HG03442 (cell line): ENCODE data around the gene GEN1.

Experiments
- ATAC-seq: cut with Tn5 transposase; IDR thresholded peaks from one replicate; pipeline ENCODE4 v1.9.1; 2021; ENCODE audit warnings: mild to moderate bottlenecking, moderate library complexity; ENCODE audit not compliant: unreplicated experiment

Gene GEN1

GRCh38 chr2:17752246-17752645, 1.7 kb upstream of the GEN1 start:
- ATAC-seq = peak; percentile 13

DNA sequence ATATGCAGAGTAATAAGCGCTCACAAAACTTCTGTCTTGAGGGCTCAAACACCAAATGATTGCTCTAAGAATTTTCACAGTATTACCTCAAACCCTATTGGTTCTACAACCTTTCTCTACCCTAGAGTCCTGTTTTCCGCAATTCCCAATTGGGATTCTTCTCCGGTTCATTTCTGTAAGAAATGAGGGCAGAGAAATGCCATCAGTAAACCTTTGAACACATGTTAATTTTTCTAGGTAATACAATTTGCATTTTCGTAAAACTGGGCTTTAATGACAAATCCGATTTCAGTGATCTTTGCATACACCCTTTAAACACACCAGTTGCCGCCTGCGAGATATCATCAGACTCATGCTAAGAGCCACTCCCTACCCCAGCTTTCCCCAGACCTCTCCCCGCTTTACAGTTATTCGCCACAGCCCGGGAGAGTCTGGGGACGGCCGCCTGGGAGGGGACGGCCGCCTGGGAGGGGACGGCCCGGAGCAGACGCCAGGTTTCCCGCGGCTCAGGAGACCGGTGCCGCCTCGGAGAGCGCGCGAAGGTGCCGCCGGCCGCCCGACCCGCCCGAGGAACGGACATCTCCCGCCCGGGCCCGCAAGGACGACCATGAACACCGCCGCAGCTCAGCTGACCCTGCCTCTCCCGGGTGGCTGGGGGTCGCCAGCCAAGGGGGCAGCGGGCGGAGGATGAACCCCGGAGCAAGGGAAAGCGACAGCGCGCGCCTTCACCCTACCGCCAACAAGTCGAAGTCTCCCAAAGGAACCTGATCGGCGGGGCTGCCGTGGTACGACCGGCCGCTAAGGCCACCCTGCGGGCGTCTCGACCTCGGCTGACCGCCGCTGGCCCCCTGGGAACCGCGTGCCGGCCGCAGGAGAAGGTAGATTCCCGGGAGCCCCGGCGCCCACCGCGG, 791 bp upstream of the GEN1 start:
- ATAC-seq = peak; percentile 36

GRCh38 chr2:17754773-17755425, 961 bp downstream of the GEN1 start:
- no peak for ATAC-seq

DNA sequence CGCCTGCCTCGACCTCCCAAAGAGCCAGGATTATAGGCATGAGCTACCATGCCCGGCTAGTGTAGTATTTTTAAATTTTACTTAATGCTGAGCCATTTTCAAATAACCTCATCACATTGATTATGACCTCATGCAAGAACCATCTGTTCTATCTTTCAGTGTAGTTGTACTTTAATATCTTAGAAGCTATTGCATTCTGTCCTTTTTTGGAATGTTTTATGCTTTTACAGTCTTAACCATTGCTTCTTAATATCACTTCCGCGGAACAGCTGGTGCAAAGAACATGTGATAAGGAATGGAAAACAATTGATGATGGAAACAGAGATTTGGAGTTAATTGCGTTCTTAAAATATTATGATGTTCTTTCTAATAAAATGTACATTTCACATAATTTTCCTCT, 2.7 kb downstream of the GEN1 start:
- ATAC-seq = no peak

- no peak for ATAC-seq
Observed at GRCh38 chr2:17757321-17757720, 3.4 kb downstream of the GEN1 start.

- no peak for ATAC-seq
Observed at GRCh38 chr2:17758118-17758517, 4.2 kb downstream of the GEN1 start.

DNA sequence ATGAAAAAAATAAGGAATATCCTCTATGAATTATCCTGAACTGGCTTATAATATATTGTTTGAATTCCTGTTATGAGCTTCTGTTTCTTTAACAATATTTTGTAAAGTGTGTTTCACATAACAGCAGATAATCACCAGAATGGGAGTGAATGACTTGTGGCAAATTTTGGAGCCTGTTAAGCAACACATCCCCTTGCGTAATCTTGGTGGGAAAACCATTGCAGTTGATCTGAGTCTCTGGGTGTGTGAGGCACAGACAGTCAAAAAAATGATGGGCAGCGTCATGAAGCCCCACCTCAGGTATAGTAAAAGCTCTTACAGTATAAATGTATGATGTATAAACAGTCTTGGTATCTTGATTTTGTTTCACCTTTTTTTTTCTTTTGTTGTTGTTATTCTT, 5.9 kb downstream of the GEN1 start:
- ATAC-seq = no peak

DNA sequence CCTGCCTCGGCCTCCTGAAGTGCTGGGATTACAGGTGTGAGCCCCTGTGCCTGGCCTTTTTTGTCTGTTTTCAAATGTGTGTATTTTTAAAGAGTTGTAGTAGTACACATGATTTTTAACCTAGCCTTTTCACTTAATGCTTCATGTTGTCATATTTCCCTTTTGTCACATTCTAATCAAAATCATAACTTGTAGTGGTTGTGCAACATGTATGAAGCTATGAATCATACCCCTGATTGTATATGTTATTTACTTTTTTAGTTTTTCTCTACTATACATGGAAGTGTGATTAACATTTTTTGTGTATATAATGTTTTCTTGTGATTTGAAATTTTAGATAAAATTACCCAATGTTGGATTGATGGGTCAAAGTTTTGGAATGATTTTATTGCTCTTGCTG, 8.5 kb downstream of the GEN1 start:
- no peak for ATAC-seq

- ATAC-seq = no peak
Observed at GRCh38 chr2:17763641-17764333, 9.8 kb downstream of the GEN1 start.

GRCh38 chr2:17765398-17765797, 11.5 kb downstream of the GEN1 start:
- no peak for ATAC-seq

DNA sequence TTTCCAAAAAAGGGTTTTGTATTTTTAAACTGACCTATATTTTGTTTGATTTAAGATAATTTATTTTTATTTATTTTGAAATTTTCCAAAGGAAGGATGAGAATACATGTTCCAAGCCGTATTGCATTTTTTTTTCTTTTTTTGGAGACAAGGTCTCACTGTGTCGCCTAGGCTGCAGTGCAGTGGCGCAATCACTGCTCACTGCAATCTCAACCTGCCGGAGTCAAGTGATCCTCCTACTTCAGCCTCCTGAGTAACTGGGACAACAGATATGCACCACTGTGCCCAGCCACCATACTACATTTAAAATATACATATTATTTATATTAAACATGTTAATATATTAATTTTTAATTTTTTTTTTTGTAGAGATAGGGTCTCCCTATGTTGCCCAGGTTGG, 15.0 kb downstream of the GEN1 start:
- no peak for ATAC-seq

GRCh38 chr2:17771956-17772355, 18.0 kb downstream of the GEN1 start:
- no peak for ATAC-seq

- ATAC-seq = no peak
Observed at GRCh38 chr2:17772532-17772931, 18.6 kb downstream of the GEN1 start.

- no peak for ATAC-seq
Observed at GRCh38 chr2:17780546-17780945, 26.6 kb downstream of the GEN1 start.

DNA sequence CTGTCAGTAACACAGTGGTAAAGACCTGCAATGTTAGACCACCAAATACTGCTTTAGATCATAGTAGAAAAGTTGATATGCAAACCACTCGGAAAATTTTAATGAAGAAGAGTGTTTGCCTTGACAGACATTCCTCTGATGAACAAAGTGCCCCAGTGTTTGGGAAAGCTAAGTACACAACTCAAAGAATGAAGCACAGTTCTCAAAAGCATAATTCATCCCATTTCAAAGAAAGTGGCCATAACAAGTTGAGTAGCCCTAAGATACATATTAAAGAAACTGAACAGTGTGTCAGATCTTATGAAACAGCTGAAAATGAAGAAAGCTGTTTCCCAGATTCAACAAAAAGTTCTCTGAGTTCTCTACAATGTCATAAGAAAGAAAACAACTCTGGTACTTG, 27.5 kb downstream of the GEN1 start:
- no peak for ATAC-seq

- ATAC-seq = no peak
Observed at GRCh38 chr2:17786727-17787126, 32.8 kb downstream of the GEN1 start.

DNA sequence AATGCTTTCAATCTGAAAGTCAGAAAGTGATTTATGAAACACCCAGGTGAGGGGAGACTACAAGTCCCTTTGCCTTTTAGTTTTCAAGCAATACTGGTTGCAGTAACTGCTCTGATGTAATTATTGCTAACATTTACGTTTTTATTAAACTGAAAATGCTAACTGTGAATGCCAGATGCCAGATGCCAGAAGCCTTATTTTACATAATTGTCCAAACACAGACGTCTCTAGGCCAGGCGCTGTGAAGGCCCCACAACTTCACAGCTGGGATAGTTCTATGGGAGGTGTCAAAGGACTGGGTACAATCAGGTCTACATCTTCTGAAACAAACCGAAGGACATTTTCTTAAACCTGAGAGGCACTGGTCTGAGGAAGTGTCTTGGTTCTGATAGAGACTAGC, 34.8 kb downstream of the GEN1 start:
- ATAC-seq = no peak

DNA sequence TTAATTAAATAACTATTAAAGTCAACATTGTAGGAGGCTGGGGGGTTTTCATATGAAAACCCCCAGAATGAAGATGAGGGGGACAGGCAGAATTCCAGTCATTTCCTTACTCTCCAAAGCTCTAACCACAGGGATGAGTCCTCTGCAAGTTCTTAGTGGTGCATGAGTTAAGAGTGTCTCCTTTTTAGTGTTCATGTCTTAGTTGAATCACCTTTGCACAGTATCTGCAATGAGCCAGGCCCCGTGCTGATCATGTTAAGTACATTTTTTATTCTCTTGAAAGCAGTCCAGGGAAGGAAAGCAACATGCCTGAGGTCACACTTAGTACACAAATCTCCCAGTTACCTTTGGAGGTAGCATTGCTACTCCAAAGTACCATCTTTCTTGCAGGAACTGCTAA, 36.6 kb downstream of the GEN1 start:
- ATAC-seq = no peak

DNA sequence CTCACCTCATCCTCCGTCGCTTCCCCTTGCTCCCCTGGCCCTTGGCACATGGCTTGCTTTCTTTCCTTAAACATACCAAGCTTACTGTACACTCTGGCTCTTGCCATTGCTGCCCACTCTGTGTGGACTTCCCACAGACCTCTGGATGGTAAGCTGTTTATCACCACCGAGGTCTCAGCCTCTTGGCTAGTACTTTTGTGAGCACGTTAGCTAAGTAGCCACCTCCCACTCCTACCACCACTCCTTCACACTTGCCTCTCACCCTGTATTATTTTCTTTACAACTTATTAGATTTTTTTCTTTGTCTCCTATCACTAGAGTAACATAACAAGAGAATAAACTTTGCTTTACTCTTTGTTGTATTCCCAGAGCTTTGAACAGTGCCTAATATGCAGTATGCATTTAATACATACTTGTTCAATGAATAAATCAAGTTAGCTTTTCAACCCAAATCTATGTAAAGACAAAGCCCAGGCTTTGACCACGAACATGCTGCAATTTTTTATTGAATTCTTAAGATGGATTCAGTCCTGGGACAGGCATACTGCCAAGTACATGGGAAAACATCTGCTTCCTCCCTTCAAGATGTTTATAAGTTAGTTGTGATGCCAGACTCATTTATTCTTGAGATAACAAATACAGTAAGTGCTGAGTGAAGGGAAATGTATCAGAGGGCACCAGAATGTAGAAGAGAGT, 37.3 kb downstream of the GEN1 start:
- ATAC-seq = no peak

DNA sequence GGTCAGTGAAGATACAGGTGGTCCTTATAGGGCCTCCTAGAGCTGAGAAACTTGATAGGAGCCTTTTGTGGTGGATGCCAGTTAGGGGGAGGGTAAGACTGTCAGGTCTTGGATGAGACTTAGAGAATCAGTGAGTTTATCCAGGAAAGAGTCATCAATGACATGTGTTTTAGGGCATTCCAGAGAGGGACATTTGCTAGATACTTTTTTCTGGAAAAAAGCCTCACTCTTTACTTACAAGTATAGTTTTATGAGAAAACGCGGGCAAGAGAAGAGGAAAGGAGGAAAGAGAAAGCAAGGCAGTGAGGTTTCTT, 37.8 kb downstream of the GEN1 start:
- ATAC-seq = no peak

- peak; percentile 46 for ATAC-seq
Observed at GRCh38 chr2:17792515-17792914, 38.6 kb downstream of the GEN1 start.
